Left lung (tissue), 14 donors: ENCODE measurements around the gene HMGA1. TPM values are rescaled to one million over a fixed set of nuclear protein-coding genes. Genes with fewer than 3 reads are reported as not detected.

Experiments used
- ATAC-seq: fragments of 200-7000 bp; cut with Tn5 transposase; one replicate; pipeline ENCODE4 v1.9.1; 2020; ENCODE audit warnings: moderate library complexity
- DNase-seq, 4 donors: peaks; one replicate each; pipeline ENCODE4 v3.0.0-alpha.2; 2013 to 2020
- H3K27ac ChIP-seq, 2 donors: fragments of 200-600 bp; sonication (generic) in 1 of 2; one replicate each; pipeline versions ENCODE4 v1.5.0 to v1.8.0; 2020 to 2021
- H3K27me3 ChIP-seq, 2 donors: fragments of 200-600 bp; sonication (generic) in 1 of 2; one replicate each; pipeline versions ENCODE4 v1.5.0 to v1.8.0; 2020 to 2021
- H3K36me3 ChIP-seq, 2 donors: fragments of 200-600 bp; sonication (generic) in 1 of 2; one replicate each; pipeline versions ENCODE4 v1.5.0 to v1.8.0; 2020 to 2021
- H3K4me1 ChIP-seq, 2 donors: fragments of 200-600 bp; one replicate each; pipeline ENCODE4 v1.8.0; 2021
- H3K4me3 ChIP-seq, 2 donors: fragments of 200-600 bp; sonication (generic) in 1 of 2; one replicate each; pipeline versions ENCODE4 v1.5.0 to v1.8.0; 2020 to 2021; ENCODE audit warnings: mild to moderate bottlenecking in 1 of 2
- H3K9me3 ChIP-seq, 2 donors: fragments of 200-600 bp; sonication (generic) in 1 of 2; one replicate each; pipeline versions ENCODE4 v1.5.0 to v1.8.0; 2020 to 2021
- intact Hi-C, 2 donors: fragments of 100-400 bp; cut with DNase I; formaldehyde crosslinking; loops; one replicate each; pipeline versions ENCODE4 v1.11.2 to v1.14.2; 2022
- long read RNA-seq, 12 donors: library from polyadenylated mRNA in 2 of 12; unstranded in 2 of 12; transcript quantifications; one replicate each; pipeline ENCODE4 v2.0.0 and lab custom pipeline, GENCODE V29; 2019 to 2026
- polyA plus RNA-seq, 6 donors: library from polyadenylated mRNA; unstranded; fragments of 120-200 nt; gene quantifications; one replicate each; pipeline ENCODE4 v1.2.1, GENCODE V29; 2013; ENCODE audit not compliant: insufficient read length in 6 of 6
- total RNA-seq, 2 donors: library from RNA; stranded (reverse); fragmentation: NEBNext Ultra II Directional; extraction: Animal tissue kit (Norgen Biotek cat#: 25700); gene quantifications; one replicate each; pipeline ENCODE4 v1.2.1, GENCODE V29; 2021
- TF ChIP-seq, protein P1 (sequence below), 2 donors: fragments of 200-600 bp; sonication (generic) in 1 of 2; IDR thresholded peaks; one replicate each; pipeline versions ENCODE4 v1.5.0 to v1.8.0; 2021; ENCODE audit warnings: antibody characterized with exemption in 2 of 2
- donor health status: DM: no; HTN: yes; CAD: no.
- donor health status: DM: no; HTN: no; CAD: no.

HMGA1 gene, protein sequence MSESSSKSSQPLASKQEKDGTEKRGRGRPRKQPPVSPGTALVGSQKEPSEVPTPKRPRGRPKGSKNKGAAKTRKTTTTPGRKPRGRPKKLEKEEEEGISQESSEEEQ
- total RNA-seq (100 to 1,000 TPM in 1 of 2 donors, 10 to 100 TPM in 1; 75.1 to 137 TPM), polyA plus RNA-seq (100 to 1,000 TPM; 147 to 197 (median 164) TPM)
- long read RNA-seq, donor 1, transcript HMGA1-204 (6 exons, 1,887 nt): minor isoform, 34 of 173 reads
- long read RNA-seq, donor 1, transcript HMGA1-205 (5 exons, 2,159 nt): minor isoform, 8 of 173 reads
- long read RNA-seq, donor 1, transcript HMGA1-201 (6 exons, 1,920 nt): major isoform, 88 of 173 reads
- long read RNA-seq, donor 1, partial matches to known transcripts: 35 of 173 reads
- long read RNA-seq, donor 1, other reads (novel, unspliced or antisense): 5 of 173 reads
- long read RNA-seq, donor 2, transcript HMGA1-201 (6 exons, 1,920 nt): major isoform, 76 of 277 reads
- long read RNA-seq, donor 2, transcript HMGA1-205 (5 exons, 2,159 nt): minor isoform, 8 of 277 reads
- long read RNA-seq, donor 2, transcript HMGA1-204 (6 exons, 1,887 nt): minor isoform, 40 of 277 reads
- long read RNA-seq, donor 2, partial matches to known transcripts: 152 of 277 reads
- long read RNA-seq, donor 2, other reads (novel, unspliced or antisense): 0 of 277 reads
- long read RNA-seq, donor 3, transcript HMGA1-201 (6 exons, 1,920 nt): major isoform, 51 of 77 reads
- long read RNA-seq, donor 3, transcript HMGA1-204 (6 exons, 1,887 nt): minor isoform, 21 of 77 reads
- long read RNA-seq, donor 3, partial matches to known transcripts: 0 of 77 reads
- long read RNA-seq, donor 3, other reads (novel, unspliced or antisense): 0 of 77 reads
- long read RNA-seq, donor 4, partial matches to known transcripts: 7 of 11 reads
- long read RNA-seq, donor 4, other reads (novel, unspliced or antisense): 0 of 11 reads
- long read RNA-seq, donor 5, transcript HMGA1-205 (5 exons, 2,159 nt): minor isoform, 6 of 3,877 reads
- long read RNA-seq, donor 5, transcript HMGA1-204 (6 exons, 1,887 nt): minor isoform, 12 of 3,877 reads
- long read RNA-seq, donor 5, transcript HMGA1-201 (6 exons, 1,920 nt): major isoform, 58 of 3,877 reads
- long read RNA-seq, donor 5, partial matches to known transcripts: 1,496 of 3,877 reads
- long read RNA-seq, donor 5, other reads (novel, unspliced or antisense): 2,301 of 3,877 reads
- long read RNA-seq, donor 6, transcript HMGA1-205 (5 exons, 2,159 nt): minor isoform, 12 of 110 reads
- long read RNA-seq, donor 6, transcript HMGA1-204 (6 exons, 1,887 nt): minor isoform, 25 of 110 reads
- long read RNA-seq, donor 6, transcript HMGA1-201 (6 exons, 1,920 nt): major isoform, 58 of 110 reads
- long read RNA-seq, donor 6, partial matches to known transcripts: 7 of 110 reads
- long read RNA-seq, donor 6, other reads (novel, unspliced or antisense): 6 of 110 reads
- long read RNA-seq, donor 7, transcript HMGA1-201 (6 exons, 1,920 nt): major isoform, 22 of 60 reads
- long read RNA-seq, donor 7, transcript HMGA1-204 (6 exons, 1,887 nt): minor isoform, 7 of 60 reads
- long read RNA-seq, donor 7, partial matches to known transcripts: 29 of 60 reads
- long read RNA-seq, donor 7, other reads (novel, unspliced or antisense): 0 of 60 reads
- long read RNA-seq, donor 8, transcript HMGA1-201 (6 exons, 1,920 nt): major isoform, 35 of 71 reads
- long read RNA-seq, donor 8, transcript HMGA1-204 (6 exons, 1,887 nt): minor isoform, 18 of 71 reads
- long read RNA-seq, donor 8, transcript HMGA1-205 (5 exons, 2,159 nt): minor isoform, 6 of 71 reads
- long read RNA-seq, donor 8, partial matches to known transcripts: 10 of 71 reads
- long read RNA-seq, donor 8, other reads (novel, unspliced or antisense): 0 of 71 reads
- long read RNA-seq, donor 9, partial matches to known transcripts: 0 of 1 reads
- long read RNA-seq, donor 9, other reads (novel, unspliced or antisense): 0 of 1 reads
- long read RNA-seq, donor 10, partial matches to known transcripts: 0 of 8 reads
- long read RNA-seq, donor 10, other reads (novel, unspliced or antisense): 4 of 8 reads
- long read RNA-seq, donor 11, transcript HMGA1-205 (5 exons, 2,159 nt): minor isoform, 10 of 192 reads
- long read RNA-seq, donor 11, transcript HMGA1-204 (6 exons, 1,887 nt): minor isoform, 14 of 192 reads
- long read RNA-seq, donor 11, transcript HMGA1-201 (6 exons, 1,920 nt): major isoform, 44 of 192 reads
- long read RNA-seq, donor 11, partial matches to known transcripts: 58 of 192 reads
- long read RNA-seq, donor 11, other reads (novel, unspliced or antisense): 64 of 192 reads
- long read RNA-seq, donor 12, transcript HMGA1-204 (6 exons, 1,887 nt): minor isoform, 14 of 74 reads
- long read RNA-seq, donor 12, transcript HMGA1-201 (6 exons, 1,920 nt): major isoform, 38 of 74 reads
- long read RNA-seq, donor 12, transcript HMGA1-205 (5 exons, 2,159 nt): minor isoform, 6 of 74 reads
- long read RNA-seq, donor 12, partial matches to known transcripts: 15 of 74 reads
- long read RNA-seq, donor 12, other reads (novel, unspliced or antisense): 0 of 74 reads

DNA sequence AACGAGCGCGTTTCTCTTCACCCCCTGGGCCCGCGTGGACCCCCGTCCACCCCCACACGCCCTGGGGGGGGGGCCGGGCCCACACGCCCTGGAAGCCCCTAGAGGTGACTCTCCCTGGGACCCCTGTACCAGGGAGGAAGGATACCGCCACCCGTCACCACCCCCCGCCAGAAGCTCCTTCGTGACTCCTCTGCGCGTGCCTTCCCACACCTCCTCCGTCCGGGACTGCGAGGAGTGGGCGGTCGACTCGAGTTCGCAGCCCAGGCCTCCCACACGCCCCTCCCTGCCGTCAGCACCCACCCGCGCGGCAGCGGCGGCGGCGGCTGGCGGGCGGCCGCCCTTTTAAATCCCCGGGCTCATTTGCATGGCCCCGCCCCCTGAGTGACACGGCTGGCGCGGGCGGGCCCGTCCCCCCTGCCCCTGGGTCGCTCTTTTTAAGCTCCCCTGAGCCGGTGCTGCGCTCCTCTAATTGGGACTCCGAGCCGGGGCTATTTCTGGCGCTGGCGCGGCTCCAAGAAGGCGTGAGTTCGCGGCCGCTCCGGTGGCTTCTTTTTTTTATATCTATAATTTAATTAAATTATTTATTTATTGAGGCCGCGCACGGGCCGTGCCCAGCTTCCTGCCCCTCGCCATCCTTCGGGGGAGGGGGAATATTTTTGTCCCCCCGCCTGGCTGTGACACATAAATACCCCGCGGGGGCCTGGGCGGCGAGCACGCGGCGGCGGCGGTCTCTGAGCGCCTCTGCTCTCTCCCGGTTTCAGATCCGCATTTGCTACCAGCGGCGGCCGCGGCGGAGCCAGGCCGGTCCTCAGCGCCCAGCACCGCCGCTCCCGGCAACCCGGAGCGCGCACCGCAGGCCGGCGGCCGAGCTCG lies at the start of gene HMGA1:
HMGA1 (plus strand) TSS at position 431 of the 873 bp plus-strand sequence. CDS start 3,908 bp downstream, outside the sequence.
- TF ChIP-seq, protein P1, sequence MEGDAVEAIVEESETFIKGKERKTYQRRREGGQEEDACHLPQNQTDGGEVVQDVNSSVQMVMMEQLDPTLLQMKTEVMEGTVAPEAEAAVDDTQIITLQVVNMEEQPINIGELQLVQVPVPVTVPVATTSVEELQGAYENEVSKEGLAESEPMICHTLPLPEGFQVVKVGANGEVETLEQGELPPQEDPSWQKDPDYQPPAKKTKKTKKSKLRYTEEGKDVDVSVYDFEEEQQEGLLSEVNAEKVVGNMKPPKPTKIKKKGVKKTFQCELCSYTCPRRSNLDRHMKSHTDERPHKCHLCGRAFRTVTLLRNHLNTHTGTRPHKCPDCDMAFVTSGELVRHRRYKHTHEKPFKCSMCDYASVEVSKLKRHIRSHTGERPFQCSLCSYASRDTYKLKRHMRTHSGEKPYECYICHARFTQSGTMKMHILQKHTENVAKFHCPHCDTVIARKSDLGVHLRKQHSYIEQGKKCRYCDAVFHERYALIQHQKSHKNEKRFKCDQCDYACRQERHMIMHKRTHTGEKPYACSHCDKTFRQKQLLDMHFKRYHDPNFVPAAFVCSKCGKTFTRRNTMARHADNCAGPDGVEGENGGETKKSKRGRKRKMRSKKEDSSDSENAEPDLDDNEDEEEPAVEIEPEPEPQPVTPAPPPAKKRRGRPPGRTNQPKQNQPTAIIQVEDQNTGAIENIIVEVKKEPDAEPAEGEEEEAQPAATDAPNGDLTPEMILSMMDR (IDR thresholded peaks at IDR 0.05): no peak
- ATAC-seq (peak; percentile 89), DNase-seq (peak; percentile 72 to 97 (median 91))
- Histone ChIP-seq H3K27ac (peak within 1 kb of the TSS; percentile 88 to 95), H3K36me3 (peaks cover 0 to 18% of the 10 kb centered on the region in 2 donors), H3K4me3 (peak within 1 kb of the TSS; percentile 68 to 72), H3K9me3 (no peaks in the 10 kb centered on the region), H3K27me3 (no peaks in the 10 kb centered on the region), H3K4me1 (peaks cover 6 to 28% of the 10 kb centered on the region in 2 donors)
- intact Hi-C loops: no loop called here

DNA sequence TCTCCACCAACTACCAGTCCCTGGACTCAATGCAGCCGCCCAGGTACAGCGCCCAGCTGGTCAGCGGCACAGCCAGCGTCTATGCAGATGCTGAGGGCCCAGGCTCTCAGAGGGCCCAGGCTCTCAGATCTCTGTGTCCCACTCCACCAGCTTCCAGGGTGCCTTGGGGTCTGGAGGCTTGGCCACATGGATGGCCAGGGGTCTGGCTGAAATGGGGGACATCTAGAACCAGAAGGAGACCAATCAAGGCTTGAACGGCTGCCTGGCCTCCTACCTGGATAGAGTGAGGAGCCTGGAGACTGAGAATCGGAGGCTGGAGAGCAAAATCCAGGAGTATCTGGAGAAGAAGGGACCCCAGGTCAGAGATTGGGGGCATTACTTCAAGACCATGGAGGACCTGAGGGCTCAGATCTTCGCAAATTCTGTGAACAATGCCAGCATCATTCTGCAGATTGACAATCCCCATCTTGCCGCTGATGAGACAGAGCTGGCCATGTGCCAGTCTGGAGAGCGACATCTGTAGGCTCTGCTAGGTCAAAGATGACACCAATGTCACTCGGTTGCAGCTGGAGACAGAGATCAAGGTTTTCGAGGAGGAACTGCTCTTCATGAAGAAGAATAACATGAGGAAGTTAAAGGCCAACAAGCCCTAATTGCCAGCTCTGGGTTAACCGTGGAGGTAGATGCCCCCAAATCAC lies 46.7 kb upstream of the HMGA1 start:
- H3K4me3 ChIP-seq: no peak overlapping the region
- DNase-seq: peak in 1 of 4 donors; percentile 44
- TF ChIP-seq, protein P1 (IDR thresholded peaks at IDR 0.05): no peak
- H3K36me3 ChIP-seq: no peaks in the 10 kb centered on the region
- H3K27me3 ChIP-seq: no peaks in the 10 kb centered on the region
- H3K4me1 ChIP-seq: no peaks in the 10 kb centered on the region
- intact Hi-C loops: no loop called here
- H3K27ac ChIP-seq: no peak overlapping the region
- ATAC-seq: no peak
- H3K9me3 ChIP-seq: no peaks in the 10 kb centered on the region

DNA sequence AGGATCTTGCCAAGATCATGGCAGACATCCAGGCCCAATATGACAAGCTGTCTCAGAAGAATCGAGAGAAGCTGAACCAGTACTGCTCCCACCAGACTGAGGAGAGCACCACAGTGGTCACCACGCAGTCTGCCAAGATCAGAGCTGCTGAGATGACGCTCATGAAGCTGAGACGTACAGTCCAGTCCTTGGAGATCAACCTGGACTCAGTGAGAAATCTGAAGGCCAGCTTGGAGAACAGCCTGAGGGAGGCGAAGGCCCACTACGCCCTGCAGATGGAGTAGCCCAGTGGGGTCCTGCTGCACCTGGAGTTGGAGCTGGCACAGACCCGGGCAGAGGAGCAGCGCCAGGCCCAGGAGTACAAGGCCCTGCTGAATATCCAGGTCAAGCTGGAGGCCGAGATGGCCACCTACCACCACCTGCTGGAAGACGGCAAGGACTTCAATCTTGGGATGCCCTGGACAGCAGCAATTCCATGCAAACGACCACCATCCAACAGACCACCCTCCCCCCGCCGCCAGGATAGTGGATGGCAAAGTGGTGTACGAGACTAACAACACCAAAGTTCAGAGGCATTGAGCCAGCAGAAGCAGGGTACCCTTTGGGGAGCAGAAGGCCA lies 46.1 kb upstream of the HMGA1 start:
- Histone ChIP-seq H3K27me3 (no peaks in the 10 kb centered on the region), H3K4me3 (no peak overlapping the region), H3K9me3 (no peaks in the 10 kb centered on the region), H3K36me3 (no peaks in the 10 kb centered on the region), H3K4me1 (no peaks in the 10 kb centered on the region), H3K27ac (no peak overlapping the region)
- no peak for ATAC-seq
- TF ChIP-seq, protein P1 (IDR thresholded peaks at IDR 0.05): no peak
- intact Hi-C loops: no loop called here
- DNase-seq: no peak
